Hematopoietic multipotent progenitor cell treated with erythropoietin and hydrocortisone succinate and interleukin-3 and kit ligand, for 15 days (in vitro differentiated cells): ENCODE results near the gene APOBEC2.
A peak's percentile ranks its signal among the peaks of the same experiment; 100 is the strongest.
"Not testable (repeated sequence)": the region's sequence is repeated elsewhere in the genome, so short reads cannot be mapped to it uniquely, and the experiment has no call there.

ENCODE experiments used
- DNase-seq: peaks from one replicate; pipeline ENCODE4 v3.0.0-alpha.2; 2015; ENCODE audit warnings: low spot score

Gene APOBEC2

DNA sequence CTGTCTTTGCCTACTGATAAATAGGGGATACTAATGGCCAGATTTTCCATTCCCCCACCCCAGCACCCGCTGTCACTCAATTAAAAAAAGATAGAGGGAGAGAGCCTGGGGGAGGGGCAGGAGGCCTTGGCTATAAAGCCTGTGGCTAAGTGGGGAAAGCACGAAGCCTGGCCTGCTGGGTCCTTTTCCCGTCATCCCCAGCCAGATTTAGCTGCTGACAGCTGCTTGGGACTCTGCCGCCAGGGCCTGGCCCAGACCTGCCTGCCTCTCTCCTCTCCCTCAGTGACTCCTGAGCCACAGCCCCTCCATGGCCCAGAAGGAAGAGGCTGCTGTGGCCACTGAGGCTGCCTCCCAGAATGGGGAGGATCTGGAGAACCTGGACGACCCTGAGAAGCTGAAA lies at the start of gene APOBEC2:
Gene APOBEC2, plus strand, starts transcription at position 162 of the 400 bp plus-strand sequence. Its CDS starts 146 bp downstream, at position 308.
- no peak for DNase-seq

DNA sequence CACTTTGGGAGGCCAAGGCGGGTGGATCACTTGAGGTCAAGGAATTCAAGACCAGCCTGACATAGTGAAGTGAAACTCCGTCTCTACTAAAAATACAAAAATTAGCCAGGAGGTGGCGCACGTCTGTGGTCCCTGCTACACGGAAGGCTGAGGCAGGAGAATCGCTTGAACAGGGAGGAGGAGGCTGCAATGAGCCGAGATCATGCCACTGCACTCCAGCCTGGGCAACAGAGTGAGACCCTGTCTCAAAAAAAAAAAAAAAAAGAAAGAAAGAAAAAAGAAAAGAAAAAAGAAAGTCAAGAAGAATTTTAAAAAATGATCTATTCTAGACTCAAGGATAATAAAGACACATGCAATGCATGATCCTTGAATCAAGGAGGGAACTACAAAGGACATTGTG lies 46.8 kb upstream of the APOBEC2 start:
- DNase-seq, result peak; percentile 82

DNA sequence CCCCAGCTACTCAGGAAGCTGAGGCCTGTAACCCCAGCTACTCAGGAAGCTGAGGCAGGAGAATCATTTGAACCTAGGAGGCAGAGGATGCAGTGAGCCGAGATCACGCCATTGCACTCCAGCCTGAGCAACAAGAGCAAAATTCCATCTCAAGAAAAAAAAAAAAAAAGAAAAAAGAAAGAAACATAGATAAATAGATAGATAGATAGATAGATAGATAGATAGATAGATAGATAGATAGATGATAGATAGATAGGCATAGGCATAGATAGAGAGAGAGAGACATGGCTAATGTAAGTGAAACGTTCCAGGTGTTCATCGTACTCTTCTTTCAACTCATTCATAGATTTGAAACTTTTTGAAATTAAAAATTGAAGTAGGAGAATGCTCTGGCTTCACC lies 46.0 kb upstream of the APOBEC2 start:
- DNase-seq, result not testable (repeated sequence)

DNA sequence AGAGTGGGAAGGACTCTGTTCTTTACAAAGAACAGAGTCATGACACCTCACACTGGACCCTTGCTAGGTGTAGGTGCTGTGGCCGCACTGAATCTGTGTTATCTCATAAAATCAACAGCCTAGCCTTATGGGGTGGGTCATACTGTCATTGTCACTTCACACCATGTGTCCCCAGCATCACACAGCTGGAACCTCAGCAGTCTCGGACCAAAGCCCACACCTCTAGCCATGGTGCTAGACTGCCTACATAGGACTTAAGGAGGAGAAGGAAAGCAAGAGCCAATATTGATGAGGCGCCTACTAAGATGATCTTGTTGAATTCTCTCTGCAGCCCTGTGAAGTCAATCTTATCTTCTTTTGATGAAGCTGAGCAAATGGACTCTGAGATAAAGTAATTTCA lies 45.0 kb upstream of the APOBEC2 start:
- no peak for DNase-seq

DNA sequence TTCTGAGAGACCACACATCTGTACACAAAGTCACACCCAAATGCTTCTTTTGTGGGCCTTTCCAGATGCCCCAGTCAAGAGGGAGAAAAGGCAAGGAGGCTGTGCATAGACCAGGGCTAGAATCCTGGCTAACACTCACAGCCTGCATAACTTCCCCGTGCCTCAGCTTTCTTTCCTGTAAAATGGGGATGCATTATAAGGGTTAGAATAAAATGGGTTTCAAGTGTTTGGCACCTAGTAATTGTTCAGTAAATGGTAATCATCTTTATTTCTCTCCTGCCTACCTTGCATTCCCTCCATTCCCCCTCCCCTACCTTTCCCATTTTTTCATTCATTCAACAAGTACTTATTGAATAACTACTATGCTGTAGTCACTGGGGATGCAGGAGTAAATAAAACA lies 43.3 kb upstream of the APOBEC2 start:
- no peak for DNase-seq

DNA sequence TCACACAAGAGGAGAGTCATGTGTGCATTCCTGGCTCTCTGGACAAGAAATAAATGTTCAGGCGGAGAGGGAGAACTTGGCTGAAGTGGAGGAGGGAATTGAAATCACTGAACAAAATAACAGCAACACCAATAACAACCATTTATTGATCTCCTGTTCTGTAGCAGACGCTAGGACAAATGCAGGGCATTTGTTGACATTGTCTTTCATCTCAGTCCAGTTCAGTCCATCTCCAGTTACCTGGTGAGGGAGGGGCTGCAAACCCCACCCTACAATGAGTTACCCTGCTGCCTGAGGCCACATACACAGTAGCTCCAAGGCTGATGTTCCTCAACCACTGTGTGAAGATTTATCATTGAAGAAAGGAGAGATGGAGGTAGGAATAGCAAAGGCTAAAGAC lies 41.3 kb upstream of the APOBEC2 start:
- no peak for DNase-seq

DNA sequence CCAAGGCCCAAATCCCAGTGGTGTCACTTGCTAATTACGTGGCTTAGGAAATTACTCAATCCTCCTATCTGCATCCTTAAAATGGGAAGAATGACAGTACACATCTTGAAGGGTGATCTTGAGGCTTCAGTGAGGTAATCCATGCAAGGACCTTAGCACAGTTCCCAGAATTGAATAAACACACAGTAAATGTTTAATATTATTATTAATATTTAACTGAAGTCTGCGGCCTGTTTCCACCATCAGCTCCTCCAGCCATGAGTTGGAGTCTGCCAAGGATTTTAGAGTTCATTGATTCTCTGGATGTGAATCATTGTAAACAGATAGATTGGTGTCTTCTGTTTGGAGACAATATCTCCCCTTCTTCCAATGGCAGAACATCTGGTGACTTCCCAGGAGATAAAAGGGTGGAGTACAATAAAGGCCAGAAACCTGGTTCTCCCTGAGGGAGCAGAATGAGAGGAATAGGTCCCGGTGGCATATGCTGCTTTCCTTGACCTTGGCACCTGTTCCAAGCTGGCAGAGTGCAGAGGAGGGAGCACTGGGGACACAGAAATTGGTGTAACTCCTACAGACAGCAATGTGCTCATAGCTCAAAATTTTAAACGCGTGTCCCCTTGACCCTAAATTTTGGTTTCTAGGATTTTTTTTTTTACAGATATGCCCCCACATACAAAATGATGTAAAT lies 39.4 kb upstream of the APOBEC2 start:
- no peak for DNase-seq

DNA sequence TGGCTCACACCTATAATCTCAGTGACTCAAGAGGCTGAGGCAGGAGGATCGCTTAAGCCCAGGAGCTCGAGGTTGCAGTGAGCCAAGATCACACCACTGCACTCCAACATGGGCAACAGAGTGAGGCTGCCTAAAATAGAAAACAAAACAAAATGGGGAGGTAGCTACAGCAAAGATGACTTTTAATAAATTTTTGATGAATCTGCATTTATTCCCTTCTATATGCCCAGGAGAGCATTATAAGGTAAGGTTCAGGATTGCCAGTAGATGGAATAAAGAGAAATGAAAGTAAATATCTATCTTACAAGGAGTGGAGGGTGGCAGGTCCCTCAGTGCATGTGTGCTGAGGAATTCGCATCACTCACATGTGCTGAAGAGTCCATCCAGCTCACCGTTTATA lies 38.2 kb upstream of the APOBEC2 start:
- DNase-seq, result no peak

DNA sequence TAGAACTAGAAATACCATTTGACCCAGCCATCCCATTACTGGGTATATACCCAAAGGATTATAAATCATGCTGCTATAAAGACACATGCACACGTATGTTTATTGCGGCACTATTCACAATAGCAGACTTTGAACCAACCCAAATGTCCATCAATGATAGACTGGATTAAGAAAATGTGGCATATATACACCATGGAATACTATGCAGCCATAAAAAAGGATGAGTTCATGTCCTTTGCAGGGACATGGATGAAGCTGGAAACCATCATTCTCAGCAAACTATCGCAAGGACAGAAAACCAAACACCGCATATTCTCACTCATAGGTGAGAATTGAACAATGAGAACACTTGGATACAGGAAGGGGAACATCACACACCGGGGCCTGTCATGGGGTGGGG lies 37.1 kb upstream of the APOBEC2 start:
- not testable (repeated sequence) for DNase-seq

DNA sequence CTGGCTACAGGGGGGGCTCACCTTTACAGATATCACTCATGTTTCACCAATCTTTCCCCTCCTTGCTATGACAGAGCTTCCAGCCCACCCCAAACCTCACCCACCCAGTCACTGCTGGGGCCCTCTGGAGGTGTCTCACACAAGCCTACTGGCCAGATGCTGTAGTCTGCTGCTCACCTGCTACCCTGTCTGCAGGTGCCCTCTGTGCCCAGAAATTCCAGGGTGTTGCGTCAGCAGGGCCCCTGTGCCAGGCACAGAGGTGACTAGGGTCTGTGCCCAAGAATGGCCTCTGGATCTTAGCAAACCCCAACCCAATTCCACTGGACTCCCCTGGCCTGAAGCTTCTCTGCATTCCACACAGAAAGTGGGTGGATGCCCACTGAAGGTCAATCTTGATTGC lies 35.3 kb upstream of the APOBEC2 start:
- DNase-seq, result no peak

DNA sequence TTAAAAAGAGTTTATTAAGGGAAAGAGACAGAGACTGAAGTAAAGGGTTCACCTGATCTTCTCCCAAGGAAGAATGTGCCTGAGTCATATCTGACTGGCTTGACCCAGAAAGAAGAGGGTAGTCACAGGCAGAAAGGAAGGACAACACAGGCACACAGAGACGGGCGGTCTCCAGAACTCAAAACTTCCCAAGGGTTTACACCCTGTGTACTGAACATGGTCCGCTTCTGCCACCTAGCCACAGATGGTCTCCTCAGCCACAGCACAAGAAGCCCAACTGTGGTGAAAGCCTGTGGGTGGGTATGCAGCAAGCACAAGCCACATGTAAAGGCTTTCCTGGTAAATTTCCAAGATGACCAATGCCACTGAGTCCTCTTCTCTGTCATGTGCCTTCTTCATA lies 31.2 kb upstream of the APOBEC2 start:
- DNase-seq, result no peak

DNA sequence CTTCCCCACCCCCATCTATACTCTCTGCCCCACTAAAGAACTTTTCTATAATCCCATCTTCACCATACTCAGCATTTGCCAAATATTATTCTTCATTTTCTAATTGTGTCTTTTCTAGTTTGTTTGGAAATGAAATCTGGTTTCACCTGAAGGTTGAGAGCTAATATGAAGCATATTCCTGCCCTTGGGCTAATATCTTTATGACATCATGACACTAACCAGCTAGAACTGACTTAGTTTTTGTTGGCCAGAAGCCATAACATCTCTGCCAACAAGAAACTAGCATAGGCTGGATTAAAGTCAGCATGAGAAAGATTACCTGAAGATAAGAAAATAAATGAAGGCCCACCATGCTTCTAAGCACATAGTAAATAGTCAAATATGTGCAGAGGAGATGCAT lies 30.7 kb upstream of the APOBEC2 start:
- no peak for DNase-seq

DNA sequence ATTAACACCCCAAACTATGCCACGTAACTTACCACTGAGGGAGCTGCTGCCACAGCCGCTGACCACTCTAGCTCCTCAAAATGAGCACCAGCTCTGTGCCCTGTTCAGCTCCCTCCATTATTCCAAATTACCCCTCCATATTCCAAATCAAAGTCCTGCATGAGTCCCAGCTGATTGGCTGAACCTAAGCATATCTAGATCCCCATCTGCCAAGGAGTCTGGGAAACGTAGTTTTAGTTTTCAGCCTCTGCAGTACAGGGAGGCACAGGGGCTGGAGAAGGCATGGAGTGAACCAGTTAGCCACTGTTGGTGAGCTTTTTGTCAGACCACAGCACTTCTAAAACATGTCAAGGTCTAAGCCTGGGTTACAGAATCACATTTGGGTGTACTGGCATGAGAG lies 29.9 kb upstream of the APOBEC2 start:
- DNase-seq, result no peak

DNA sequence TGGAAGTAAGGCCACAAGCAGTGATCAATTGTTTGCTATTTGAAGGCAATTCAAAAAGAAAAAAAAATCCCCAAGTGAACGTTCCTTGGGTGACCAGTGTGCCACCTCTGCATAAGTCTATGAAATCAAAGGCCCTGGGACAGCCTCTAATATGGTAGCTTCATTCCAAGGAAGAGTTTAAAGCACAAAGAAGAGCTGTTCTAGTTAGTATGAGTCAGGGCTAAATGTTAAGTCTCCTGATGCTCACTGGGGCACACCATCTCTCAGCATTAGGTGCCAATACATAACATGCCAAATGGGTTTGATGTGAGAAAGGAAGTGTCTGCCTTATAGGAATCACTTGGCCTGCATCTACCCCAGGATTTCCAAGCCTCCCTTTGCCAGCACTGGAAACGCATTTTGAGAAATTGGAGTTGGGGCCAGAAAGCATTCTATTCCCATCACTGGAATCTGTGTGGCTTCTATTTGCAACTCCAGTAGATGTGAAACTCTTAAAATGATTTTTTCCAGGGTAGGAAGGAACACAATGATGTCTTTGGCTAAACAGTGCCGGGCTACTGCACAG lies 27.0 kb upstream of the APOBEC2 start:
- DNase-seq, result no peak

DNA sequence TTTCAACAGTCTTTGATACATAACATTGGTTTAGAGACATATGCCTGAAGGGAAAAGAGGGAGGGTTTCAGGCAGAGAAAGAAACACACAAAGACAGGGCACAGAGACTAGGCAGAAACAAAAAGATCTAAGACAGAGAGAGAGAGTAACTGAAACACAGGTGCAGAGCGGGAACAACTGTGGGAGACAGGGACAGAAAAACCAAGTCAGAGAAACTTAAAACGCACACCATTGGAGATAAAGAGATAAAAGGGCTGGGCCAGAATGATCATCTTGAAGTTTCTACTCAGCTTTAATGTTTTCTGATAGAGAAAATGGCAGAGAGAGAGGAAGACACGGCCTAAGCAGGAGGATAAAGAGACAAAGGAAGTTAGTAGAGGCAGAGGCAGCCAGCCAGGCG lies 25.8 kb upstream of the APOBEC2 start:
- no peak for DNase-seq

DNA sequence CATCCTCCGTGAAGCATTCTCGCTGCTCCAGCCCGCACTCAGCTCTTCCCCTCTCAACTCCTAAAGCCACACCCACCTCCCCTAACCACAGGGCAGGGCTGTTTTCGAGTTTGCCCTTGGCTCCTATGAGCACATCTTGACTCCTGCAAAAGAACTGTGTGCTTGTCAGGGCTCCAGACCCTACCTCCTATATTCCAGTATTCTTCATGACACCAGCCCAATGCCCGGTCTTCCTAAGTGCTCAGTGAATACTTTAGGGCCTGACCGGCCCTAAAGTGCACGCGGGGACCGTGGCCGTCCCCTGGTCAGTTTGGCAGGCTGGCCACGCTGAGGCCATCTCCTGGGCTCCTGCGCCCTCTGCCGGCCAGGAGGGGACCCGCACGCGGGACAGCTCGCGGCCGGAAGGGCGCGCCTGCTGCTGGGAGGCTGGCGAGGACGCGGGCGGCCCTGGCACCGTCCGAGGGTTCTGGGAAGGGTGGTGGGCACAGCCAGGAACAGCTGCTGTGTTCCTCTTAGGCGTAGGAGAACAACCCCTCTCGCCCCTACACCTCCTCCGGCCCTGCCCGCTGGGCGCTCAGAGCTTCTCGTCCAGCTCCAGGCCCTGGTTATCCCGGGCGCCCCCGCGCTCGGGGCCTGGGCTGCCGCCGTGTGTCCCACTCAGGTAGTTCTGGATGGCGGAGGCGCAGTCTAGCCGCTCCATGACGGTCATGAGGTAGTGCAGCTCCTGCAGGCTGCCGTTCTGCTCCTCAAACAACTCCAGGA lies 25.0 kb upstream of the APOBEC2 start:
- peak; percentile 84 for DNase-seq

DNA sequence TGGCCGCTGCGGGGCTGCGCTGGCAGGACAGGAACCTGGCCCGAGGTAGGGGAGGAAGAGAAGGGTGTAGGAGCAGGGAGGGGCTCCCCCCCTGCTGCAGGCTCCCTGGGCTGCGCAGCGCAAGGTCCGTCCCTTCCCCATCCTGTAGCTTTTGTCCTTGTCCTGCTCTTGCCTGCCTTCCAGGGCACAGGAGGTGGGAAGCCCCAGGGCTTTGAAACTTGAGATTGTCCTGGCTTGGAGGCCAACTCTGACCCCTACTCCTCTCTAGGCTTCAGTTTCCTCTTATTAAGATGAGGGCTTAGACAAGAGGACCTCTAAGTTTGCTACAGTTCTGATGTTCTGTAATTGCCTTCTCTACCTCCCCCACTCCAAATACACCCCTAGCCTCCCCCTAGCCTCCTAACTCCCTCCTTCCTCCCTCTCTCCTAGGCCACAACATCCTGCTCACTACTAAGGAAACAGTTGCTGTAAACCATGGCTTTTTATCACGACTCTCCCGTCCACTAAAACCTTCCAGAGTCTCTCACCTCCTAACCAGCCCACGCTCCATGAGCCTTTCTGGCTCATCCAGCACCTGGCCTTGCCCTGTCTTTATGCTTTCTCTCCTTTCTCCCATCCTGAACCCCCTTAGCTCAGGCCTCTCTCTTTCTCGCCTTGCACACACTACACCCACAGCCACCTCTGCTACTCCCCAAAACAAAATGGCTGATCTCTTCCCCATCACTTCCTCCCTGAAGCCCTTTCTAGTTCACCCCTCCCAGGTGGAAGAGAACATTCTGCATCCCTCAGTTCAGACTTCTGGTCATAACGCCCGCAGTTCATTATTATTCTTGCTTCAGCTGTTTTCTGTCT lies 24.2 kb upstream of the APOBEC2 start:
- DNase-seq, result no peak

DNA sequence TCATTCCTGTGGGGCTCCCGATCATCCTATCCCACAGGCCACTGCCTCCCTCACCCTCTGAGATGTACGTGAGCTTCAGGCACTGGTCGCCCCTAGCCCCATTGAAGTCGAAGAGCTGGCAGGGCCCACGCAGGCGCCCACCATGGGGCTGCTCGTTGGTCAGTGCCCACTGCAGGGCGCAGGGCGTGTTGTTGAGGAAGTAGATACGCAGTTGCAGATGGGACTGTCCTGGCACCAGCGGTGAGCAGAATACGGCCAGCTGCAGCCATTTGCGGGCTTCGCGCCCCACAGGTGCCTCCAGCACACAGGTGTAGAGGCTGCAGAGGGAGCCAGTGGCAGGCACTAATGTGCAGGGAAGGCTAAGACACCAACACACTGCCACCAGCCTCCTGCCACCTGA lies 20.2 kb upstream of the APOBEC2 start:
- no peak for DNase-seq

DNA sequence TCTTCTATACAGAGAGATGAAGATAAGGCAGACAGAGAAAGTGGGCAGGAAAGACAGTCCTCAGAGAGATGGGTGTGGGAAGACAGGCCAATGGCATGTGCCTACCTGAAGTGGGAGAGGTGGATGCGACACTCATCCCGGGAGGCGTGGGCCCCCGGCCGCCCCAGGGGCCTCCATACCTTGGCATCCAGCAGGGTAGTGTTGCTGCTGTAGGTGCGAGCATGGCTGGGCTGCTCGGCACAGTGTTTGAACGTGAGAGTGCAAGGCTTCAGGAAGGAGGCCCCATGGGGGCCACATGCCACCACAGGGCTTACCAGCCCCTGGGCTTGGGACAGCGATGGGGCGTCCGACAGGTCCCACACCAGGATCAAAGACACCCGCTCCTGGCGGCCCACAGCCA lies 19.2 kb upstream of the APOBEC2 start:
- no peak for DNase-seq

DNA sequence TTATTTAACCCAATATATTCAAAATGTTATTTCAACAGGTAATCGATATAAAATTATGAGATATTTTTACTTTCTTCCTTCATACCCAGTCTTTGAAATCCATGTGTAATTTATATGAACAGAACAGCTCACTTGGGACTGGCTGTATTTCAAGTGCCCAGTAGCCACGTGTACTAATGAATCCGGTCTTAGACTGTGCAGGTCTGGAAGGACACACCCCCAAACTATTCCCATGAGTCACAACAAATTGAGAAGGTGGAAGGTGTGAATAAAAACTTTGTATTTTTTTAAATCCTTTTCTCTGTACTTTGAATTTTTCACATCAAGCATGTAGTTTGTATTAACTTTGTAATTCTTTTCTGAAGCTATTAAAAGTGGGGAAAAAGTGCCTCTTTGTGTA lies 16.8 kb upstream of the APOBEC2 start:
- no peak for DNase-seq

DNA sequence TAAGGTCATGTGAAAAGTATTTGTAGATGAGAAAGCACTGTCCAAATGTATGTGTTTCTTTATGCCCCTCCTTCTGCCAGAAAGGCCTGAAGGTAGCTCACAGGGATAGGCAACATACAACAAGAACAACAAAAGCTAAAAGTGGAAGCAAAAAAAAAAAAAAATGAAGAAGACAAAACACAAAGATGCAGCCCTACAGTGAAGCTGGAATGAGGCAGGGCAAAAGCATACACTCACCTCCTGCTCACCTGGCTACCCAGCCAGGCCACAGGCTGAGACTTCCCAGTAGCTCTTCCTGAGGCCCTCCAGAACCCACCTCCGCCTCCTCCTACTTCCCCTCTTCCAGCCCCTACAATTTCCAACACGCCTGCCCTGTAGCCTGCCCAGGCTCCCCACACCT lies 16.4 kb upstream of the APOBEC2 start:
- DNase-seq, result no peak

DNA sequence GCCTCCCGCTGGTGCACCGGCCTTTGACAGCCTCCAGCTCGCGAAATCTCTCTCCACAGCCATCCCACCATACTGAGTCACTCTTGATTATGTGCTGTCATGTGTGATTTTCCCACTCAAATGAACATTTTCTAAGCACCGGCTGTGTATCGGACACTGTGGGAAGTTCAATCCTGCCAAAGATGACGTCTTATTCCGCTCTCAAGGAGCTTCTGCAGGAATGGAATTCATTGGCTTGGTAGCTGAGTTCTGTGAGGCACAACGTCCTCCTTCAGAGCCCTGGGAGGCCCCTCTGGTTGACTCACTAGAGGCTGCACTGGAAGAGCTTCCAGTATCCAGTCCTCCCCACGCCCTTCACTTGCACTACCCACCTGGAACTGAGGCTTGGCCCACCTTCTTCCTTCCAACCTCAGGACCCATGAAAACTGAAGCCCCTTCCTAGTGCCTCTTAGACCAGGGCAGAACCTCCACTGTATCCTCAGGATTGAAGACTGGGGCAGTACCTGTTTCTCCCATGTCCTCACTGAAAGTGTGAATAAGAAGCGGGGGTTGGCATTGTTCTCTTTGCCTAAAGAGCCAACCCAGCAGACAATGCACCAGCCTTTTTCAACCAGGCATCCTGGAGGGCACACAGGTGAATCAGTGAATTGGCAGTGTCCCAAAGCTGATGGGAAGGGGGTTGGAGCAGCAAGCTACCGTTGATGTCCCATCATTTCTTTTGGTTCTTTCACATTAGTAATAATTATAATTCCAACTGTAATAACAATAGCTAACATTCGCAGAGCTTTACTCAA lies 15.7 kb upstream of the APOBEC2 start:
- no peak for DNase-seq
